GM19025 (cell line): Measurements from ENCODE around the gene KIAA0319L.
"Not testable (repeated sequence)": the region's sequence is repeated elsewhere in the genome, so short reads cannot be mapped to it uniquely, and the experiment has no call there.

Source experiments
- ATAC-seq: cut with Tn5 transposase; IDR thresholded peaks from one replicate; pipeline ENCODE4 v1.9.1; 2021; ENCODE audit warnings: mild to moderate bottlenecking, low read depth, moderate library complexity; ENCODE audit not compliant: unreplicated experiment

KIAA0319L gene

GRCh38 chr1:35557118-35557610 lies at the start of gene KIAA0319L:
TSS of gene KIAA0319L (minus strand) at chr1:35557403. CDS start at chr1:35554491, 2,912 bp downstream.
- peak; percentile 83 for ATAC-seq

GRCh38 chr1:35605867-35606182 lies 48.6 kb upstream of the KIAA0319L start:
- no peak for ATAC-seq

GRCh38 chr1:35605071-35605866 lies 48.1 kb upstream of the KIAA0319L start:
- ATAC-seq: no peak

GRCh38 chr1:35603941-35604340 lies 46.7 kb upstream of the KIAA0319L start:
- no peak for ATAC-seq

- ATAC-seq: no peak
Measured at GRCh38 chr1:35603468-35603867, 46.3 kb upstream of the KIAA0319L start.

- no peak for ATAC-seq
Measured at GRCh38 chr1:35600593-35600992, 43.4 kb upstream of the KIAA0319L start.

- ATAC-seq: no peak
Measured at GRCh38 chr1:35599411-35599810, 42.2 kb upstream of the KIAA0319L start.

GRCh38 chr1:35598895-35599294 lies 41.7 kb upstream of the KIAA0319L start:
- ATAC-seq: no peak

- no peak for ATAC-seq
Measured at GRCh38 chr1:35597870-35598269, 40.7 kb upstream of the KIAA0319L start.

- ATAC-seq: no peak
Measured at GRCh38 chr1:35595684-35596083, 38.5 kb upstream of the KIAA0319L start.

GRCh38 chr1:35594005-35594760 lies 37.0 kb upstream of the KIAA0319L start:
- no peak for ATAC-seq

- no peak for ATAC-seq
Measured at GRCh38 chr1:35592991-35593769, 36.0 kb upstream of the KIAA0319L start.

GRCh38 chr1:35591211-35591610 lies 34.0 kb upstream of the KIAA0319L start:
- ATAC-seq: no peak

GRCh38 chr1:35590476-35591040 lies 33.4 kb upstream of the KIAA0319L start:
- no peak for ATAC-seq

GRCh38 chr1:35589516-35590427 lies 32.6 kb upstream of the KIAA0319L start:
- ATAC-seq: no peak

- ATAC-seq: no peak
Measured at GRCh38 chr1:35588197-35588910, 31.2 kb upstream of the KIAA0319L start.

- no peak for ATAC-seq
Measured at GRCh38 chr1:35587736-35588135, 30.5 kb upstream of the KIAA0319L start.

GRCh38 chr1:35586808-35587207 lies 29.6 kb upstream of the KIAA0319L start:
- ATAC-seq: no peak

- not testable (repeated sequence) for ATAC-seq
Measured at GRCh38 chr1:35585805-35586204, 28.6 kb upstream of the KIAA0319L start.
